AG08395 (cell line): ENCODE measurements around the gene CHST8.

Source experiments
- DNase-seq: peaks from one replicate; pipeline ENCODE4 v3.0.0; 2012; ENCODE audit warnings: mixed read lengths, low spot score

The CHST8 gene

GRCh38 chr19:33717878-33718277 is 96.1 kb downstream of the CHST8 start:
- DNase-seq: no peak

DNA sequence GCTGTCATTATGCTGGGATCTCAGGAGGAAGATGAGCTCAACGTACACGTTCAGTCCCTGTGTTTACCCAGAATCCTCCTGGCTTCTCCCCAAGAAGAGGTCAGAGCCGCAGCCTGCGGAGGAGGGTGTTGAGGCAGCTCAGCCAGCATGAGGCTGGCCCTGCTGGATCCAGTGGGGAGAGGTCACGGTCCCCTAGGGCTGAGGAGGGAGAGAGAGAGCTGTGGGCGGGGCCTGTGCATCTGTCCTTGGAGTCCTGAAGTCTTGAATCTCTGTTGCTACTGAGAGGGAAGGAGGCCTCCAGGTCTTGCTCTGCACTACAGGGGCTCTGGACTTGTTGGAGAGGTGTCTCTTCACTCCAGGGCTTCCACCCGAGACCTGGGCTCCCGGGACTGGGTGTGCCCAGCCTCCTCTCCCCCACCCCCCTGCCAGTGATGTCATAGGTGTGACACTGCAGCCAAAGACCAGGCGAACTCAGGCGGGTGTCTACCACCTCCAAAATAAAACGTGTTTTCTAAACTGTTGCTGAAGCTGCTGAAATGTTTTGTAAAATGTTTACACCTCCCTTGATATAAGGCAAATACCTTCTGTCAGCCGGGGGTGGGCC is 97.0 kb downstream of the CHST8 start:
- DNase-seq: no peak

DNA sequence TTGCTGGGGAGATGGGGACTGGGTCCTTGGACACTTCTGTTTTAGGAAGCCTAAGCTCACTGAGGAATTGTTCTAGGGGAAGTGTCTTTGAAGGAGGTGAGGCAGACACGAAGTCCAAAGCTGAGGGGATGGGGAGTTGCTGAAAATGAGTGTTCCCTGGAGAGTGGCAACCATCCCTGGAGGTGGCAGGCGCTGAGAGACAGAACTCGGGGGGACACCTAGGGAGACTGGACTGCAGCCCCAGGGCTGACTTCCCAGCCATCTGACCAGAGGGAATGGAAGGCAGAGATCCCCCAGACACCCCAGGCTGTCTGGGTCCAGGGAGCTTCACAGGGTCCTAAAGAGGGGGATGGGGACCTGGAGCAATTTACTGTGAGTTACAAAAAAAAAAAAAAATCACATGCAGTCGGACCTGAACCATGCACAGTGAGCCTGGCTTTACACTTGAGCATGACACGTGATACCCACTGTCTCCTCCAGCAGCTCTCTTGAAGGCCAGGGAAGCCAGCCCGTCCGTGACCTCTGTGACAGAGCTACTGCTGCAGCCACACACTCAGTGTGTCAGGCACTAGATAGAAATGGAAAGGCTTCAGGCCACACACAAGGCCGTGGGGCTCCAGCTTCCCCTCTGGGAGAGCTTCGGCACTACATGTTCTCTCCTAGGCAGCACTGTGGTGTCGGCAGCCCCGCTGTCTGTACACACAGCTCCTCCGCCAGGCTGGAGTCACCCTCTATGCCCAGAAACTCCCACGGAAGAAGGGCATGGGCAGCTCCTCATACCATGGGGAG is 97.8 kb downstream of the CHST8 start:
- DNase-seq: no peak

DNA sequence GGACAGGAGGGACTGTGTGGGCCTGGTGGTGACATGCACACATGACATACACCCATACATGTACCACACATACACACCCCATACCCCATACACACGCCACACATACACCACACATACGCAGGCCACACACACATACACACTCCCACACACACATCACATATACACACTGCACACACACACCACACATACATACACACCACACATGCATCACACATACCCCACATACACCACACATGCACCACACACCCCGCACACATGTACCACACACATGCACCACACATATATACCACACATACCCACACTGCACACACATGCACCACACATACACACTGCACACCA is 98.4 kb downstream of the CHST8 start:
- no peak for DNase-seq

DNA sequence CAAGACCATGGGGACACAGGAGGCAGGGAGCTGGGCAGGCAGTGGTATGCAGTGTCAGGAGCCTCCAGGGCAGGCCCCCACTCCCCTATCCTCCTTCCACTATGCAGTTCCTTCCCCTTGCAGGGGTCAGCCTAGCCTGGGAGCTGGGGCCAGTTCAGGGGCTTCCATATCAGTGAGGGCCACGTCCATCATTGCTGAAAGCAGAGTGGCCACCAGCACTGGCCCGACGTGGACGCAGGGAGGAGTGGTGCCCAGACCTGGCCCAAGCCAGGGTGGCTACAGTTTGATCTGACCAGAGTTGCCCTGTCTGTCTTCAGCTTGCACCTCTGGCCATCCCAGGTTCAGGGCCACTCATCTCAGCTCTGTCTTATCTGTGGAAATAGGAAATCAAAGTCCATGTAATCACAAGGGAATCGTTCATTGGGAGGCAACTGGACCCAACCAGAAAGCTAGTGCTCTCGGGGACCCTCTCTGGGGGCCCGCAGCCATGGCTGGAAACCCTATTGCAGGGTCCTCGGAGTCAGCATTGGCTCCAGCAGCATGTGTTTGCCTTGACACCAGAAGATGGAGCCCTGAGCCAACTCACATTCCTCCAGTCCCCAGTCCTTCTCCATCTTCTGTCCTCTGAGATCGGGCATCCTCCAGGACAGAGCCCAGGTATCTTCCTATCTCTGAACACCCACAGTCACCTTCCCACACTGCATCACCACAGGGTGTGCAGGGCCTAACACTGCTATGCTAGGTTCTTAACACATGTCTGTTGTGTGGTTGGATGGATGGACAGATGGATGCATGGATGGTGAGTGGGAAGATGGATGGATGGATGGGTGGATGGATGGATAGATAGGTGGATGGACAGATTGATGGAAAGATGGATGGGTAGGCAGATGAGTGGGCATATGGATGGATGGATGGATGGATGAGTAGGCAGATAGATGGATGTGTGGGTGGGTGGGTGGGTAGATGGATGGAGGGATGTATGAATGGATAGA is 99.2 kb downstream of the CHST8 start:
- DNase-seq: no peak

DNA sequence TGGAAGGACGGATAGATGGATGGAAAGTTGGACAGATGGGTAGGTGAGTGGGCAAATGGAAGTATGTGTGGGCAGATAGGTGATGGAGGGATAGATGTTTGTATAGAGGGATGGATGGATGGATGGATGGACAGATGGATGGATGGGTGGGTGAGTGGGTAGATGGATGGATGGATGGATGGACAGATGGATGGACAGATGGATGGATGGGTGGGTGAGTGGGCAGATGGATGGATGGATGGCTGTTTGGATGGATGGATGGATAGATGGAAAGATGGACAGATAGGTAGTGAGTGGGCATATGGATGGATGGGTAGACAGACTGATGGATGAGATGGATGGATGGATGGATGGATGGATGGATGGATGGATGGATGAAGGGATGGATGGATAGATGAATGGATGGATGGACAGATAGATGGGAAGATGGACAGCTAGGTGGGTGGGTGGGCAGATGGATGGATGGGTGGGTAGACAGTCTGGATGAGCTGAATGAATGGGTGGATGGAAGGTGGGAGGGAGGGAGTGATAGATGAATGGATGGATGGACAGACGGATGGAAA is 100.1 kb downstream of the CHST8 start:
- DNase-seq: no peak

- no peak for DNase-seq
Observed at GRCh38 chr19:33722456-33723239, 100.9 kb downstream of the CHST8 start.

GRCh38 chr19:33723512-33723911 is 101.8 kb downstream of the CHST8 start:
- no peak for DNase-seq

DNA sequence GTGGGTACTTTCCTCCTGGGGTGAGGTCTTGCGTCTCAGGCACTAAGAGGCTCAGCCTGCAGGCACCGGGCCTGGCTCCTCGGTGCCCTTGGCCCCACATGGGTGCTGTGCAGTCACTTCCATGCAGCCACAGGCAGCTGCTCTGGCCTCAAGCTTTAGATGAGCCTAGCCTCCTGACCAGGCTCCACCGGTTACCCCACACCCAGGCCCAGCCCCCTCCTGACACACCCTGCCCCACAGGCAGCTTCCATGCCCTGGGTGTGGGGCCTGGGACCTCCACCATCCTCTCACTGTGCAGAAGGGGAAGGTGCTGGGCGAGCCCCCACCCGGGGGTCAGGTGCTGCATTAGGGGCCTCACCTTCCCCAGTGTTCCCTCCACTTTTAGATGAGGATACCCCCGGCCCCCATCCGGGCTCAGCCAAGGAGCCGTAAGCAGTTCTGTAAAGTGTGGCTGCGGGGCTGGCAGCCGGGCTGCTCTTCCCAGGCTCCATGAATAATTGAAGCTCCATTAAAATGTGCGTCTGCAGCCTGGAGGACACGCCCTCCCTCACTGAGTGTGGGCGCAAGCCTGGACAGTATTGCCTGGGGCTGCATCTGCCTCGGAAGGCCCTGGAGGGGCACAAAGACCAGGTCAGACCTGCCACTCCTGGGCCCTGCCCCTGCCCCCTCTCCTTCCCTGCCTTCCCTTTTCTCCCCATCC is 102.4 kb downstream of the CHST8 start:
- no peak for DNase-seq

DNA sequence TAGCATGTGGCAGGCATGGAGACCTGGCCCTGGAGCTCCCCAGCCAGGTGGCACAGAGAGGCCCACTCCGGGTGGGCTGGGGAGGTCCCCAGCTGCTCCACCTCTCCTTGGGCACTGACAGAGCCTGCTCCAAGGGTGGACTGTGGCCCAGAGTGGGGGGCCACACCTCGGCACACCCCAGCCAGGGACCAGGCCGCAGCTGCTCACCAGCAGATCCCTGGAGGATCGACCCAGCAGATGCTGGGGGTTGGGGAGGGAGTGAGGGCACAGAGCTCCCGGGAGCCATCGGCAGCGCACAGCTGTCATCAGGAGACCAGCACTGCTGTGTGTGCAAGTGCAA is 102.9 kb downstream of the CHST8 start:
- DNase-seq: no peak

GRCh38 chr19:33725567-33725966 is 103.8 kb downstream of the CHST8 start:
- DNase-seq: no peak

DNA sequence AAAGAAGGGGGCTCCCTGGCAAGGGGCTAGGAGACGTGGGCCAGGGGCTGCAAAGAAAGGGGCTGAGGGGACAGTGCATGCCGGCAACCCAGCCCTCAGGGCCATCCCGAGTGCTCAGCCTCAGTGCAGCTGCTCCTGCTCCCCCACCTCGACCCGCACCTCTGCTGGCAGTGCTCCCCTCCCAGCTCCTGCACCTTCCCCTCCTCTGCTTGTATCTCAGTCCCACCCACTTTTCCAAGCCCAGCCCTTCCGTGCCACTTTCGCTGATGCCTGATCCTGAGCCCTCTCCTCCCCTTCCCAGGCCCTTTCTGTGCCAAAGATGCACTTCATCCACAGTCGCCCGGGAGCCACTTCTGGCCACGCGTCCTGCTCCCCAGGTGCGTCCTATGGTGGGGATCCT is 105.0 kb downstream of the CHST8 start:
- DNase-seq: no peak

- DNase-seq: no peak
Observed at GRCh38 chr19:33727331-33727998, 105.7 kb downstream of the CHST8 start.

DNA sequence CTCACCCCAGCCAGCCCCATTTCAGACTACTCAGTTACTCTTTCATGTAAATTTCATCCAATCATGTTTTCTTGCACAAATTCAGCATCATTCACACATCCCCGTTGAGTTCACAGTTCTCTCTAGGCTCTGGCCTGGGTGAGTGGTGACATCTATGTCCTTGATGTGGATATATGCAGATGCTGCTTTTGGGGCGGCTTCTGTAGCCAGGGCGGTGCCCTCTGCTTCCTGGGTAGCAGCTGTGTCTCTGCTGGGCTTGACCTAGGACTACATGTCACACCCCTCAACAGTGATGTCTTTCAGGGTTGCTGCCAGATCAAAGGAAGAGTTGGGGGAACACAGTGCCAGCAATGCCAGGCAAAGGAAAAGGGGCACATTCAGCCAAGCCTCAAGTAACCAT is 106.4 kb downstream of the CHST8 start:
- no peak for DNase-seq

- DNase-seq: no peak
Observed at GRCh38 chr19:33730858-33731607, 109.3 kb downstream of the CHST8 start.

- DNase-seq: no peak
Observed at GRCh38 chr19:33731881-33732280, 110.1 kb downstream of the CHST8 start.

DNA sequence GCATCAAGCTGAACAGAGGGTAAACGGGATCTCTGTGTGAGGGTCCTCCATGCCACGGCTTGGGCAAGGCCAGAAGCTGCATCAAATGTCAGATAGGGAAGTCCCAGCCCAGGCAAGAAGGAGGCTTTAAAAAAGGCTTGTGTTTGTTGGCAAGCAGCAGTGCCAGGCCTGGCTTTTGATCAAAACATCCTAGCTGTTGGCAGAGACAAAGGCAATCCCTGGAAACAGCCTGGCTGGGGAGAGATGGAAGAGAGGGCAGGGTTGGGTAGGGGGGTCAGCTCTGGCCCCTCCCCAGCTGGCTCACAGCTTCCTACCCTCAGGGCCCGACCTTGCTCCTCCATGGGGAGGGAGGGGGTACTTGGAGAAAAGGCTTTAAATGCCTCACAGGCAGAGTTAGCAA is 113.2 kb downstream of the CHST8 start:
- DNase-seq: no peak

DNA sequence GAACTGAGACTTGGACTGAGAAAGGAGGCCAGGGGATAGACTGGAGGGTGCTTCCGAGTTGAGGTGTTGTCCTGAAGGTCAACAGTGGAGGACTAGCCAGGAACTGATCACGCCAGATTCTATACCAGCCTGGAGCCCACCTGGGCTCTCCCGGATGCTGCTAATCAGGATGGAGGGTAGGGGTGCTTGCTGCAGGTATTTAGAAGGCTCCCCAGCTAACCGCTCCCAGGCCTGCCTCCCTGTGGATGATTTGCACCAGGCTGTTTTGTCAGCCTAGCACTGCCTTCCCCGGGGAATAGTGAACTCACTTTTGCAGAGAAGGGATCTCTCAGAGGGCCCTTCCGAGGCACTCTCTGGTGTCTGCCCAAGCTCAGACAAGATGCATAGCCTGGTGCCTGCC is 114.4 kb downstream of the CHST8 start:
- no peak for DNase-seq

DNA sequence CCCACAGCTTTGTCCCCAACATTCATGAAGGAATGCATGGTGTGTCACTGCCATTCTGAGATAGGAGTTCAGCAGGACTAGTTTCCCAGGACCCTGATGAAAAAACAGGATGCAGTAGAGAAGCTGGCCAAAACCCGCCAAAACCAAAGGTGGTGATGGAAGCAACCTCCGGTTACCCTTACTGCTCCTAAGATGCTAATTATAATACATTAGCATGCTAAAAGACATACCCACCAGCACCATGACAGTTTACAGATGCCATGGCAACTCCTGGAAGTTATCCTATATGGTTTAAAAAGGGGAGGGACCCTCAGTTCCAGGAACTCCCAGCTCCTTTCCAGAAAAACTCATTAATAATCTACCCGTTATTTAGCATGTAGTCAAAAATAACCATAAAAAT is 115.0 kb downstream of the CHST8 start:
- DNase-seq: no peak
